Activated naive CD4-positive, alpha-beta T cell treated with Interleukin-2 at 50 U/mL for 16 hours (primary cell): ENCODE measurements around the gene MAPK8IP2.
"Not testable (repeated sequence)": the region's sequence is repeated elsewhere in the genome, so short reads cannot be mapped to it uniquely, and the experiment has no call there.

Source experiments
- DNase-seq: peaks from one replicate; pipeline ENCODE4 v3.0.0-alpha.2; 2020

The MAPK8IP2 gene

DNA sequence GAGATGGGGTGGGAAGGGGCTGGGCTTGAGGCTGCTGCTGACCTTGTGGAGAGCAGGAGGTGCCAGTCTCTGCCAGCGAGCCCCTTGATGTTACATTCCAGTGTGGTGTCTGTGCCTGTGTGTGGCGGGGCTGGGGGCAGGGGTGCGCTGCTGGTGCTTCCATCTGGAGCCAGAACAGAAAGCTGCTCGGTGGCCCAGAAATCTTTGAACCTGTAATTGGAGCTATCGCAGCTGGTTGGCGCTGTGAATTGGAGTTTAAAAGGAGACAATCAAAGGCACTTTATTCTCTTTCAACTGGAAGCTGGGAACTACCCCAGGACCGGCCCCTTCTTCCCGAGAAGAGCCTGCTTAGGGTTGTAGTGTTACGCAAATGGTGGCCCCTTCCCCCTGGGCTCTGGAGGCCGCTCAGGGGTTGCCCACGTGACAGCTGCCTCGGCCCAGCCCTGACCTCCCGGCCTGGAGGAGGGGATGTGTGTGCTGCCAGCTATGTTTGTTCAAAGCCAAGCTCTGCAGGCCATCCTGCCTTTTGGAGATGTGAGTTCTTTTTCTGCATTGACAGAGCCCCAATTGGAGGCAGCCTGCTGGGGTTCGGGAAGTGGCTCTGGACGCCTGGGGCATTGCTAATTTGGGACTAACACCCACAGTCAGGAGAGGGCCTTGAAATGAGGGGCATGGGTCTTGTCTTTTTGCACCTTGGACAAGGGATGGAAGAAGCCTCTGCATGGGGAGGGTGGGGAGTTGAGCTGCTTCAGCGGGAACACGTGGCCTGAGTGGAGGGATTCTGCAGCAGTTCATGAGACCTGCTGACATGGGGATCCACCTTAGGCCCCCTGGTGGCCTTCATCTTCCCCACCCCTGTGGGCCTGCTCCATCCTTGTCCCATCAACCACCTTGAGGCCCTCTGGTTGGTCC, 41.4 kb downstream of the MAPK8IP2 start:
- no peak for DNase-seq

DNA sequence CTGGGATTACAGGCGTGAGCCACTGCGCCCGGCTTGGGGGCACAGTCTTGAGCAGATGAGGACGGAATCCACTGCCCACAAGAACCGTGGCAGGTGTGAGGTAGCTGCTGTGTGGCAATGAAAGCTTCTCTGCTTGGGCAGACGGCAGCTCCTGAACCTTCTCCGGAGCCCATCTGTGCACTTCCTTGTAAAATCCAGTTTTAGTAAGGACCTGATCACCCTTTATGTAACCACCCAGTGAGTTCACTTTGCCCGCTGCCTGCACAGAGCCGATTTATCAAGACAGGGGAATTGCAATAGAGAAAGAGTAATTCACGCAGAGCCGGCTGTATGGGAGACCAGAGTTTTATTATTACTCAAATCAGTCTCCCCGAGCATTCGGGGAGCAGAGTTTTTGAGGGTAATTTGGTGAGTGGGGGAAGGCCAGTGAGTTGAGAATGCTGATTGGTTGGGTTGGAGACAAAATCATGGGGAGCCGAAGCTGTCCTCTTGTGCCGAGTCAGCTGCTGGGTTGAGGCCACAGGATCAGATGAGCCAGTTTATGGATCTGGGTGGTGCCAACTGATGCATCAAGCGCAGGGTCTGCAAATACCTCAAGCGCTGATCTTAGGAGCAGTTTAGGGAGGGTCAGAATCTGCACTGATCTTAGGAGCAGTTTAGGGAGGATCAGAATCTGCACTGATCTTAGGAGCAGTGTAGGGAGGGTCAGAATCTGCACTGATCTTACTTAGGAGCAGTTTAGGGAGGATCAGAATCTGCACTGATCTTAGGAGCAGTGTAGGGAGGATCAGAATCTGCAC, 42.6 kb downstream of the MAPK8IP2 start:
- not testable (repeated sequence) for DNase-seq

DNA sequence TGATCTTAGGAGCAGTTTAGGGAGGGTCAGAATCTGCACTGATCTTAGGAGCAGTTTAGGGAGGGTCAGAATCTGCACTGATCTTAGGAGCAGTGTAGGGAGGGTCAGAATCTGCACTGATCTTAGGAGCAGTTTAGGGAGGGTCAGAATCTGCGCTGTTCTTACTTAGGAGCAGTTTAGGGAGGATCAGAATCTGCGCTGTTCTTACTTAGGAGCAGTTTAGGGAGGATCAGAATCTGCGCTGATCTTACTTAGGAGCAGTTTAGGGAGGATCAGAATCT, 43.2 kb downstream of the MAPK8IP2 start:
- not testable (repeated sequence) for DNase-seq

DNA sequence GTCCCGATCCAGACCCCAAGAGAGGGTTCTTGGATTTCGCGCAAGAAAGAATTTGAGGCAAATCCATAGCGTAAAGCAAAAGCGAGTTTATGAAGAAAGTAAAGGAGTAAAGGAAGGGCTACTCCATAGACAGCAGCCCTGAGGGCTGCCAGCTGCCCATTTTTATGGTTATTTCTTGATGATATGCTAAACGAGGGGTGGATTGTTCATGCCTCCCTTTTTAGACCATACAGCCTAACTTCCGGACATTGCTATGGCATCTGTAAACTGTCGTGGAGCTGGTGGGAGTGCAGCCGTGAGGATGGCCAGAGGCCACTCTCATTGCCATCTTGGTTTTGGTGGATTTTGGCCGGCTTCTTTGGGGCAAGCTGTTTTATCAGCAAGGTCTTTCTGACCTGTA, 52.7 kb downstream of the MAPK8IP2 start:
- DNase-seq: no peak

DNA sequence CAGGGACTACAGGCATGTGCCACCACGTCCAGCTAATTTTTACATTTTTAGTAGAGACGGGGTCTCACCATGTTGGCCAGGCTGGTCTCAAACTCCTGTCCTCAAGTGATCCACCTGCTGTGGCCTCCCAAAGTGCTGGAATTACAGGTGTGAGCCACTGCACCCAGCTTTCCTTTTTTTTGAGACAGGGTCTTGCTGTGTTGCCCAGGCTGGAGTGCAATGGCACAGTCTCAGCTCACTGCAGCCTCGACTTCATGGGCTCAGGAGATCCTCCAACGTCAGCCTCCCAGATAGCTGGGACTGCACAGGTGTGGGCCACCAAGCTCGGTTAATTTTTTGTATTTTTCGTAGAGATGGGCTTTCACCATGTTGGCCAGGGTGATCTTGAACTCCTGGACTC, 54.1 kb downstream of the MAPK8IP2 start:
- DNase-seq: not testable (repeated sequence)

GRCh38 chr22:50656122-50657070, 55.8 kb downstream of the MAPK8IP2 start:
- no peak for DNase-seq

- no peak for DNase-seq
Measured at GRCh38 chr22:50657925-50658324, 57.3 kb downstream of the MAPK8IP2 start.

DNA sequence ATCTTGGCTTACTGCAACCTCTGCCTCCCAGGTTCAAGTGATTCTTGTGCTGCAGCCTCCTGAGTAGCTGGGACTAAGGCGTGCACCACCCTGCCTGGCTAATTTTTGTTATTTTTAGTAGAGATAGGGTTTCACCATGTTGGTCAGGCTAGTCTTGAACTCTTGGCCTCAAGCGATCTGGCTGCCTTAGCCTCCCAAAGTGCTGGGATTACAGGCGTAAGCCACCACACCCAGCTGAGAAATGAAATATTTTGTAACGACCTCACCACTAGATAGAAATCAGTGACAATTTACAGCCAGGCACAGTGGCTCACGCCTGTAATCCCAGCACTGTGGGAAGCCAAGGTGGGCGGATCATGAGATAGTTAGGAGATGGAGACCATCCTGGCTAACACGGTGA, 59.1 kb downstream of the MAPK8IP2 start:
- DNase-seq: not testable (repeated sequence)

DNA sequence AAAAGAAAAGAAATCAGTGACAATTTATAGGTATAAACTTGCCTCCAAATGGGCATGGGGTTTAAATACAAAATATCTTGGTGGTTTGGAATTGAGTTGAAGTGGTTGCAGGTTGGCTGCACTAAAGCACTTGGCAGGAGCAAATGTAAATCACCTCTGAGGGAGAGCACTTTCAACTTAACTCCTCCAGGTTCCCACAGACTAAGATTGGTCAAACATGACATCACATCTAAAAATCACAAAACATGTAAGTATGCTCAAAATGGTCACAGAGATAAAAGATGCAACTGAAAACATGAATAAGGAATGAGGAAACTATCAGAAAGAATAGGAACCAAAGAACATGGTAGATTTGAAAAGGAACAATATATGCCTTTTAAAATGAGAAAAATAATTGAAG, 59.7 kb downstream of the MAPK8IP2 start:
- no peak for DNase-seq
